ENCODE measurements around the gene PCDHGA3.
"Not testable (repeated sequence)": the region's sequence is repeated elsewhere in the genome, so short reads cannot be mapped to it uniquely, and the experiment has no call there.

PCDHGA3 gene

GRCh38 chr5:141328231-141328630 lies 15.4 kb upstream of the PCDHGA3 start:
- no peak for TF ChIP-seq CTCF (IDR thresholded peaks at IDR 0.05)
- DNase-seq = no peak
- Mint-ChIP-seq H3K4me1 (no peaks in the 10 kb centered on the region), H3K9me3 (peaks cover 86% of the 10 kb centered on the region), H3K36me3 (ENCODE audit: low read depth) (peaks cover 25% of the 10 kb centered on the region), H3K27ac (no peak overlapping the region), H3K27me3 (ENCODE audit: low read depth, poor library complexity) (peaks cover 17% of the 10 kb centered on the region), H3K4me3 (no peak overlapping the region)

- Mint-ChIP-seq H3K36me3 (ENCODE audit: low read depth) (peaks cover 18% of the 10 kb centered on the region), H3K4me1 (no peaks in the 10 kb centered on the region), H3K27ac (no peak within 1 kb of the TSS), H3K9me3 (peaks cover 92% of the 10 kb centered on the region), H3K27me3 (ENCODE audit: low read depth, poor library complexity) (peaks cover 16% of the 10 kb centered on the region), H3K4me3 (no peak within 1 kb of the TSS)
- no peak for TF ChIP-seq CTCF (IDR thresholded peaks at IDR 0.05)
- no peak for DNase-seq
Measured at GRCh38 chr5:141330299-141331080, 13.1 kb upstream of the PCDHGA3 start, which contains the start of gene PCDHGA1. TSS of gene PCDHGA1 (plus strand) at chr5:141330514.

- H3K4me3 Mint-ChIP-seq; H3K36me3 Mint-ChIP-seq (ENCODE audit: low read depth); DNase-seq; H3K27ac Mint-ChIP-seq; H3K4me1 Mint-ChIP-seq: not testable (repeated sequence)
- H3K27me3 Mint-ChIP-seq (ENCODE audit: low read depth, poor library complexity) = peaks cover 13% of the 10 kb centered on the region
- peaks cover 93% of the 10 kb centered on the region for H3K9me3 Mint-ChIP-seq
Measured at GRCh38 chr5:141332571-141332970, 11.1 kb upstream of the PCDHGA3 start.

GRCh38 chr5:141338538-141339306 lies 4.9 kb upstream of the PCDHGA3 start, which contains the start of gene PCDHGA2:
TSS of gene PCDHGA2 (plus strand) at chr5:141338760.
- Mint-ChIP-seq H3K4me1 (no peaks in the 10 kb centered on the region), H3K36me3 (ENCODE audit: low read depth) (peaks cover 10% of the 10 kb centered on the region), H3K9me3 (peaks cover 91% of the 10 kb centered on the region), H3K4me3 (no peak within 1 kb of the TSS), H3K27me3 (ENCODE audit: low read depth, poor library complexity) (peaks cover 3% of the 10 kb centered on the region), H3K27ac (no peak within 1 kb of the TSS)
- DNase-seq = no peak
- no peak for TF ChIP-seq CTCF (IDR thresholded peaks at IDR 0.05)

GRCh38 chr5:141340781-141341354 lies 2.8 kb upstream of the PCDHGA3 start:
- H3K9me3 Mint-ChIP-seq = peaks cover 91% of the 10 kb centered on the region
- peaks cover 14% of the 10 kb centered on the region for H3K36me3 Mint-ChIP-seq (ENCODE audit: low read depth)
- DNase-seq; H3K27me3 Mint-ChIP-seq (ENCODE audit: low read depth, poor library complexity); H3K4me1 Mint-ChIP-seq; H3K4me3 Mint-ChIP-seq; H3K27ac Mint-ChIP-seq: not testable (repeated sequence)

- Mint-ChIP-seq H3K9me3 (peaks cover 89% of the 10 kb centered on the region), H3K27me3 (ENCODE audit: low read depth, poor library complexity) (peaks cover 3% of the 10 kb centered on the region), H3K36me3 (ENCODE audit: low read depth) (peaks cover 24% of the 10 kb centered on the region)
Measured at GRCh38 chr5:141342773-141343172, 856 bp upstream of the PCDHGA3 start.

More at GRCh38 chr5:141342773-141343172, 856 bp upstream of the PCDHGA3 start:
- H3K27ac Mint-ChIP-seq = no peak overlapping the region
- DNase-seq = no peak
- no peak overlapping the region for H3K4me3 Mint-ChIP-seq
- H3K4me1 Mint-ChIP-seq = no peaks in the 10 kb centered on the region
- TF ChIP-seq CTCF (IDR thresholded peaks at IDR 0.05) = no peak
